GM12892 (cell line): ENCODE measurements around the gene UNC5A.

ENCODE experiments used
- POLR2A ChIP-seq: IDR thresholded peaks from 2 replicates; pipeline ENCODE4 v1.6.1; 2011; ENCODE audit warnings: low read depth, low read length, control low read depth
- TAF1 ChIP-seq: IDR thresholded peaks from 2 replicates; pipeline ENCODE4 v1.6.1; 2011; ENCODE audit warnings: low read depth, mild to moderate bottlenecking, control low read depth, low read length, borderline replicate concordance

GRCh38 chr5:176927562-176927961 is 117.2 kb downstream of the UNC5A start:
- TF ChIP-seq TAF1, result no peak
- TF ChIP-seq POLR2A, result no peak
